ENCODE measurements around the gene ARHGEF28. TPM values are rescaled to one million over a fixed set of nuclear protein-coding genes. Genes with fewer than 3 reads are reported as not detected.

ARHGEF28 gene
- total and polyA plus RNA-seq, 2 experiments from 2014 or later = 3.5 to 11.2 TPM

DNA sequence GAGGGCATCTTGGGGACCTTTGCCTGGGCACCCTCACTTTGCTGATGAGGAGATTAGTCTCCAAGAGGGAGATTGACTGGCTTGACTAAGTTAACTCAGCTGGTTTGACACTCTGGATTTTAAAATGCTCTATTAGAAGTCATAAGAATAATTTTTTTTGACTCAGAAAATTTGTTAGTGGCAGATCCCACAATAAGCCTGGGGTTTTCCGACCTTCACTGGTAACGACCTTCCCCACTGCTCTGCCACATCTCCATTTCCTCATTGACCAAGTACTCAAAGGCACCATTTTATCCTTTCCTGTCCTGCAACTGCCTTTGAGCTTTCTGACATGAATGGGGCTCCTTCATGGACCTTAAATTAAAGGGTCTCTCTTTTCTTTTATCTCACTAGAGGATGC is 67.0 kb downstream of the ARHGEF28 start:
- Histone ChIP-seq H3K27ac (no peak overlapping the region), H3K9me3 (ENCODE audit: low read depth) (no peaks in the 10 kb centered on the region), H2AFZ (no peak overlapping the region), H3K4me1 (ENCODE audit: insufficient read depth) (no peaks in the 10 kb centered on the region), H3K36me3 (replicated peaks; ENCODE audit: insufficient read depth, low read depth) (no peaks in the 10 kb centered on the region), H3K4me2 (no peak overlapping the region), H3K27me3 (no peaks in the 10 kb centered on the region), H3K4me3 (no peak overlapping the region), H3K79me2 (no peaks in the 10 kb centered on the region), H3K9me2 (replicated peaks; ENCODE audit: insufficient read depth) (no peaks in the 10 kb centered on the region), H4K20me1 (ENCODE audit: insufficient read depth, poor library complexity, severe bottlenecking) (no peaks in the 10 kb centered on the region)
- 87% methylated on average over 2 of the region's 2 CpGs for WGBS (ENCODE audit: low lambda C conversion rate, missing lambda C conversion rate)
- DNase-seq (ENCODE audit: low spot score) = no peak
- TF ChIP-seq, protein P1, sequence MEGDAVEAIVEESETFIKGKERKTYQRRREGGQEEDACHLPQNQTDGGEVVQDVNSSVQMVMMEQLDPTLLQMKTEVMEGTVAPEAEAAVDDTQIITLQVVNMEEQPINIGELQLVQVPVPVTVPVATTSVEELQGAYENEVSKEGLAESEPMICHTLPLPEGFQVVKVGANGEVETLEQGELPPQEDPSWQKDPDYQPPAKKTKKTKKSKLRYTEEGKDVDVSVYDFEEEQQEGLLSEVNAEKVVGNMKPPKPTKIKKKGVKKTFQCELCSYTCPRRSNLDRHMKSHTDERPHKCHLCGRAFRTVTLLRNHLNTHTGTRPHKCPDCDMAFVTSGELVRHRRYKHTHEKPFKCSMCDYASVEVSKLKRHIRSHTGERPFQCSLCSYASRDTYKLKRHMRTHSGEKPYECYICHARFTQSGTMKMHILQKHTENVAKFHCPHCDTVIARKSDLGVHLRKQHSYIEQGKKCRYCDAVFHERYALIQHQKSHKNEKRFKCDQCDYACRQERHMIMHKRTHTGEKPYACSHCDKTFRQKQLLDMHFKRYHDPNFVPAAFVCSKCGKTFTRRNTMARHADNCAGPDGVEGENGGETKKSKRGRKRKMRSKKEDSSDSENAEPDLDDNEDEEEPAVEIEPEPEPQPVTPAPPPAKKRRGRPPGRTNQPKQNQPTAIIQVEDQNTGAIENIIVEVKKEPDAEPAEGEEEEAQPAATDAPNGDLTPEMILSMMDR (IDR thresholded peaks at IDR 0.05; ENCODE audit: poor library complexity) = no peak
- TF ChIP-seq EZH2phosphoT487 (IDR thresholded peaks at IDR 0.05; ENCODE audit: low read depth, severe bottlenecking, unreplicated experiment) (no peak), EZH2 (IDR thresholded peaks at IDR 0.05; ENCODE audit: borderline replicate concordance) (no peak)

DNA sequence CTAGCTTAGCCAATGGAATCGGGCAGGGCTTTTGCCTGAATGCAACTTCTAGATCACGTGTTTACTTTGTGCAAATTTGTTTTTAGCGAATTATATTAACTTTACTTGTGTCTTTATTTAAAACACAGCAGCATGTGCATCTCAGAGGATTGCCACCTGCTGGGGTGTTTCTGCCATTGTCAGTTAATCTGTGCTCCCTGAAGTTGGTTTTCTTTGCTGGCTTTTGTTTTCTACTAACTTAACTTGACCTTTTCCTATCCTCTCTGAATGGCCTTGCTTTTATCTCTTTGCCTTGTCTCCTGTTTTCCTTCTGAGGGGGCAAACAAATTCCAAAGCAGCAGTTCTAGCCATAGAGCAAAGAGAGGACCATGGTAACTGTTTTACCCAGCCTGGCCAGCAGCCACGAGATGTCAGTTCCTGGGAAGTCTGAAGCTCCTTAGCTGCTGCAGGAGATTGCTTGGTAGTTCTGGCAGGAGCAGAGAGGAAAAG is 67.6 kb downstream of the ARHGEF28 start:
- Histone ChIP-seq H2AFZ (no peak overlapping the region), H4K20me1 (ENCODE audit: insufficient read depth, poor library complexity, severe bottlenecking) (no peaks in the 10 kb centered on the region), H3K9me2 (replicated peaks; ENCODE audit: insufficient read depth) (no peaks in the 10 kb centered on the region), H3K27ac (no peak overlapping the region), H3K9me3 (ENCODE audit: low read depth) (no peaks in the 10 kb centered on the region), H3K36me3 (replicated peaks; ENCODE audit: insufficient read depth, low read depth) (no peaks in the 10 kb centered on the region), H3K4me1 (ENCODE audit: insufficient read depth) (no peaks in the 10 kb centered on the region), H3K4me3 (no peak overlapping the region), H3K4me2 (no peak overlapping the region), H3K27me3 (peaks cover 5% of the 10 kb centered on the region), H3K79me2 (no peaks in the 10 kb centered on the region)
- TF ChIP-seq, protein P1 (IDR thresholded peaks at IDR 0.05; ENCODE audit: poor library complexity) = peak; percentile 52
- no peak for TF ChIP-seq EZH2 (IDR thresholded peaks at IDR 0.05; ENCODE audit: borderline replicate concordance)
- WGBS (ENCODE audit: low lambda C conversion rate, missing lambda C conversion rate) = 46% methylated on average over 4 of the region's 4 CpGs
- peak; percentile 32 for DNase-seq (ENCODE audit: low spot score)

DNA sequence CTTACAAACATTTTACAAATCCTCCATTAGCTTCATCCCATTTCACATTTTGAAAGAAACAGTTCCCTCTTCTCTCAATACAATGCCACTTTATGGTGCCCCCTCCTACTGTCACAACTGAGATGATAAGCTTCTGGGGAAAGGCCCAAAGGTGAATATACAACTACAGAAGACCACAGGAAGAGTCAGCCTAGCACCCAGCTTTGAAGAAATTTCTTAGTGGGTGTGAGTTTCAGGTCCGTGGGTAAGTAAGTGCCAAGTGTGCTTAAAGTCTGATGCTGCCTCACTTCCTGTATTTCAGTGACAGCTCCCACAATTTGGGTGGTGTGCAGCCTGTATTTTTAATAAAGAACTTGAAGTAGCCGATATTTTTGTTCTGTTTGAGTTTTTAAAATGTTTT is 68.1 kb downstream of the ARHGEF28 start:
- Histone ChIP-seq H3K4me1 (ENCODE audit: insufficient read depth) (no peaks in the 10 kb centered on the region), H3K36me3 (replicated peaks; ENCODE audit: insufficient read depth, low read depth) (no peaks in the 10 kb centered on the region), H3K79me2 (no peaks in the 10 kb centered on the region), H3K27ac (no peak overlapping the region), H4K20me1 (ENCODE audit: insufficient read depth, poor library complexity, severe bottlenecking) (no peaks in the 10 kb centered on the region), H3K4me3 (no peak overlapping the region), H2AFZ (no peak overlapping the region), H3K9me2 (replicated peaks; ENCODE audit: insufficient read depth) (no peaks in the 10 kb centered on the region), H3K27me3 (peaks cover 5% of the 10 kb centered on the region), H3K9me3 (ENCODE audit: low read depth) (no peaks in the 10 kb centered on the region), H3K4me2 (no peak overlapping the region)
- no peak for TF ChIP-seq EZH2phosphoT487 (IDR thresholded peaks at IDR 0.05; ENCODE audit: low read depth, severe bottlenecking, unreplicated experiment)
- no peak for TF ChIP-seq EZH2 (IDR thresholded peaks at IDR 0.05; ENCODE audit: borderline replicate concordance)
- TF ChIP-seq, protein P1 (IDR thresholded peaks at IDR 0.05; ENCODE audit: poor library complexity) = no peak
- no peak for DNase-seq (ENCODE audit: low spot score)
- WGBS (ENCODE audit: low lambda C conversion rate, missing lambda C conversion rate) = 78% methylated on average over 2 of the region's 2 CpGs

DNA sequence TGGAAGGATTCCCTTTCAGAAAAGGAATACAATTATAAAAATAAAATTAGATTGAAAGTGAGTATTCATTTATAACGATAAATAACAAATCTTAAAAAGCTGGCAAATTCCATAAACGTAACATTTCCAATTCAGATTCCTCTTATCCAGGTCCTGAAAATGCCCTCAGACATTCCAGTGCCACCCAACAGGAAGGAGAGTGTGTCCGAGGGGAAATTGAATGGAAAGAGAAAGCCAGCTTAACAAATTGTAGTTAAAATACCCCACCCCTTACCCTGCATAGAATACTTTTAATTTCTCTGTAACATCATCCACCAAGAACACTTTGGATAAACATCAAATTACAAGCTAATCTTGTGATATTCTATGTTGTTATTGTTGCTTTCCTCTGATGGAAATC is 72.0 kb downstream of the ARHGEF28 start:
- H4K20me1 ChIP-seq (ENCODE audit: insufficient read depth, poor library complexity, severe bottlenecking) = no peaks in the 10 kb centered on the region
- no peak overlapping the region for H3K4me2 ChIP-seq
- H3K36me3 ChIP-seq (replicated peaks; ENCODE audit: insufficient read depth, low read depth) = no peaks in the 10 kb centered on the region
- WGBS (ENCODE audit: low lambda C conversion rate, missing lambda C conversion rate) = 96% methylated on average over 3 of the region's 3 CpGs
- no peaks in the 10 kb centered on the region for H3K9me3 ChIP-seq (ENCODE audit: low read depth)
- DNase-seq (ENCODE audit: low spot score) = no peak
- H3K79me2 ChIP-seq = no peaks in the 10 kb centered on the region
- no peak overlapping the region for H3K27ac ChIP-seq
- peaks cover 5% of the 10 kb centered on the region for H3K27me3 ChIP-seq
- no peak for TF ChIP-seq EZH2phosphoT487 (IDR thresholded peaks at IDR 0.05; ENCODE audit: low read depth, severe bottlenecking, unreplicated experiment)
- TF ChIP-seq, protein P1 (IDR thresholded peaks at IDR 0.05; ENCODE audit: poor library complexity) = no peak
- TF ChIP-seq EZH2 (IDR thresholded peaks at IDR 0.05; ENCODE audit: borderline replicate concordance) = no peak
- no peaks in the 10 kb centered on the region for H3K4me1 ChIP-seq (ENCODE audit: insufficient read depth)
- H3K9me2 ChIP-seq (replicated peaks; ENCODE audit: insufficient read depth) = no peaks in the 10 kb centered on the region
- H3K4me3 ChIP-seq = no peak overlapping the region
- no peak overlapping the region for H2AFZ ChIP-seq
